GM19025 (cell line): ENCODE results near the gene ACTL6B.

ENCODE experiments used
- ATAC-seq: cut with Tn5 transposase; IDR thresholded peaks from one replicate; pipeline ENCODE4 v1.9.1; 2021; ENCODE audit warnings: mild to moderate bottlenecking, low read depth, moderate library complexity; ENCODE audit not compliant: unreplicated experiment

ACTL6B gene

DNA sequence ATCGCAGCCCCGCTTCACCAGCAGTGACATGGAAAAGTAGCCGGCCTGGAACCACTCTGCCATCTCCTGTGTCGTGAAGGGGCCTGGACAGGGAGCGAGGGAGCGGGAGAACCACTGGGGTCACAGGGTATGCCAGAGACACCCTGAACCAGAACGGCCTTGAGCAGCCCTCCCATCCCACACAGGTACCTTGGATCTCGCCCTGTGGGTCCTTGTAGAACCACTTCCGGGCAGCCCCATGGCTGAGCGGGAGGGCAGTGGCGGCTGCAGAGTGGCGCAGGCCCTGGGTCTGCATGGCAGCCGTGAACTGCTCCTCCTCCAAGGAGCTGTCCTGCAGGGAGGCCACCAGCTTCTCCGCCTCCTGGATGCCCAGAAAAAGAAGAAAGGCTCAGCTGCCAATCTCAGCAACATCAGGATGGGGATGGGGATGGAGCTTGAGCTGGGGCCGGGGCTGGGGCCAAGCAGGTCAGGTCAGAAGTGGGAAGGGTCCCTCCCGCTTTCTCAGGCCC, 28.3 kb upstream of the ACTL6B start:
- ATAC-seq = no peak

DNA sequence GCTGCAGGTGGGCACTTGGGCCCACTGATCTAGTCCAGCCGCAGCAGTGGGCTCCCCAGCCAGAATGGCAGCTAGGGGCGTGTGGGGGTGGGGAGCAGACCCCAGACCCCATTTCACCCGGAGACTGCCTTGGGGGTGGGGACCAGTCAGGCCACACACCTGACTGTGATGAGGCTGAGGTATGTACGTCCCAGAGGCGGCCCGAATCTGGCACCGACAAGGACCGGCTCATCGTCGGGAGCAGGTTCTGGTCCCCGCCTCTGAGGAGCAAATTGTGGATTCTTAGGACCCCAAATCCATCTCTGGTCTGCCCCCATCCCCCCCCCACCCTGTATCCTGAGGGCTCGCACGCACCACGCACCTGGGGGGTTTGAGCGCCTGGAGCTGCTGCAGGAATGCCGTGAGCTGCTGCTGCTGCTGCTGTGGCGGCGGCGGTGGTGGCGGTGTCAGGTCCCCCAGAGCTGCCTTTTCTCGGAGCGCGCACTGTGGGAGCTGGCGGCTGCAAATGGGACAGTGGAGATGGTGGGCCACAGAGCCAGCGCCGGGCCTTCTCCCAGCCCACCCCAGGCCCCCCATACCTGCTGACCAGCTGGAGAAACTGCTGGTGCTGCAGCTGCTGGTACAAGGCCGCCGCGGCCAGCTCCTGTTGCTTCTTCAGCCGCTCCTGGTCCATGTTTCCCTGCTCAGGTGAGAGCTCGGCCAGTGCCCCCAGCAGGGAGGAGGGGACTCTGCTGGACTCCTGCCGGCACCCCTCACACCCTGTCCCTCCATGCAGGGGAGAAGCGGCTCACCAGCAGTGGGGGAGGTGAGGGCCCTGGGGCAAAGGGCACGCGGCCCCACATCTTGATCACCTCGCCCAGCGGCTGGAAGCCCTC, 27.6 kb upstream of the ACTL6B start:
- no peak for ATAC-seq

DNA sequence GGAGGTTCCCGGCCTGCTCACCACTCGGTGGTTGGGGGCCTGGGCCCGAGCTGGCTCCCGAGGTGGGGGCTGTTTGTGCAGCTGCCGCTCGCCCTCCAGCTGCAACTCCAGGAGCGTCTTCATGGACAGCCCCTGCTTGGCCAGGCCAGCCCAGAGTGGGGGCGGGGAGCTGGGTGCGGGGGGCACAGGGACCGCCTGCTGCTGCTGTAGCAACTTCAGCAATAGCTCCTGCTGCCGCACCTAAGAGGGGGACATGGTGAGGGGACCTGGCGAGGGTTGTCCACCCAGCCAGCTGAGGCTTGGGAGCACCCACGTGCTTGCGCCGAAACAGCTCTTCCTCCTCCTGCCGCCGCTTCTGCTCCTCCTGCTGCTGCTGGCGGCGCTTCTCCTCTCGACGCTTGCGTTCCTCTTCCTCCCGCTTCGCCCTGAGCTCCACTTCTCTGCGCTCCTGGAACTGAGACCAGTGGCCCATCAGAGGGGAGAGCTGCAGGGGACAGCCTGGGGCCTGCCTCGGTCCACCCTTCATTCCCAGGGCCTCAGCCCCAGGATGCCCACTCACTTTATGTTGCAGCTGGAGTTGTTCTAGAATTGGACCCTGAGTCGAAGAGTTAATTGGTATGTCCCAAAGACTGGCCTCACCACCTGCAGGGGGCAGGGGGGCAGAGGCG, 26.9 kb upstream of the ACTL6B start:
- no peak for ATAC-seq

DNA sequence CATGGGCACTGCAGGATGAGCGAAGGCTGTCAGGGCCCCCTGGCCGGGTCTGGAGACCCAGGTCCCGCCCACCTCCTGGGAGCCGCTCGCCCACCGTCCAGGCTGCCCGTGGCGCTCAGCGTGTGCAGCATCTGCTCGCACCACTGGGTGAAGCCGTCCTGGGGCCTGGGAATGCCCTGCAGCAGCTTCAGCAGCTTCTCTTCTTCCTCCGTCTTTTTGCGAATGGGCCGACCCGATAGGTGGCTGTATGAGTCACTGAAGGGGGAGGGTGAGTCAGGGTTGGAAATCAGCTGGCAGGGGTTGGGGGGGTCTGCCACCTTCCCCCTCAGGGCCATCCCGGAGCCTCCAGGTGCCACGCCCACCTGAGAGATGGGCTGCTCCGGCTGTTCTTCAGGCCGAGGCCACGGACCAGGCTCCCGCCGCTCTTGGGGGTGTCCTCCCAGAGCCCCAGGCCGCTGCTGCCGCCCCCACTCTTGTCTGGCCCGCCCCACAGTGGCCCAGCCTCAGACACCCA, 26.0 kb upstream of the ACTL6B start:
- ATAC-seq = no peak

DNA sequence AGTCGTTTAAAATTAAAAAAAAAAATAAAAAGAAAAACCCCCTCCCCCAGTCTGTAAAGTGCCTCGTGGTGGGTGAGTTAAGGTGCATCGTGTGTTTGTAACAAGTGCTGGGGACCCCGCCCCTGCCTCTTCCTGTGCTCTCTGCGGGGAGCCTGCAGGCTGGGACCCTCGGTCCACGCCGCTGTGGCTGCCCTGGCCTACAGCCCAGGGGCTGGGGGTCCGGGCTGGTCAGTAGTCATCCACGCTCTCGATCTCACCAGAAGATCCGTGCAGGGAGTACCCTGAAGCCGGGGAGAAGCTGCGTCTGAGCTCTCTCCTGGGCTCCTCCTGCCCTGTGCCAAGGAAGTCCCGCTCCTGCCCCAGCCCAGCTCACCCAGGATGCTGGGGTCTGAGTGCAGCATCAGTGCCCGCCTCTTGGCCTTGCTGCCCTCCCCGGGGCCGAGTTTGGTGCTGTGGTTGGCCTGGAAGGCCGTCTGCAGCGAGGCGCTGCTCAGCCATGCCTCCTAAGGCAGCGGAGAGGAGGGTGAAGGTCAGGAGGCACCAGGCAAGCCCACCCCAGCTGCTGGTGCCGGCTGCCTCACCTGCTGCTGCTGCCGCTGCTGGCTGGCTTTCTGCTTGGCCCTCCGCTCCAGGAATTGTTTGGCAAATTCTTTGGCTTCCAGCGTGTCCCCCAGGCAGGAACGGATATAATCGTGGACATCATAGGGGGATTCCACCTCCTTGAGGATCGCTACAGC, 25.4 kb upstream of the ACTL6B start:
- no peak for ATAC-seq

DNA sequence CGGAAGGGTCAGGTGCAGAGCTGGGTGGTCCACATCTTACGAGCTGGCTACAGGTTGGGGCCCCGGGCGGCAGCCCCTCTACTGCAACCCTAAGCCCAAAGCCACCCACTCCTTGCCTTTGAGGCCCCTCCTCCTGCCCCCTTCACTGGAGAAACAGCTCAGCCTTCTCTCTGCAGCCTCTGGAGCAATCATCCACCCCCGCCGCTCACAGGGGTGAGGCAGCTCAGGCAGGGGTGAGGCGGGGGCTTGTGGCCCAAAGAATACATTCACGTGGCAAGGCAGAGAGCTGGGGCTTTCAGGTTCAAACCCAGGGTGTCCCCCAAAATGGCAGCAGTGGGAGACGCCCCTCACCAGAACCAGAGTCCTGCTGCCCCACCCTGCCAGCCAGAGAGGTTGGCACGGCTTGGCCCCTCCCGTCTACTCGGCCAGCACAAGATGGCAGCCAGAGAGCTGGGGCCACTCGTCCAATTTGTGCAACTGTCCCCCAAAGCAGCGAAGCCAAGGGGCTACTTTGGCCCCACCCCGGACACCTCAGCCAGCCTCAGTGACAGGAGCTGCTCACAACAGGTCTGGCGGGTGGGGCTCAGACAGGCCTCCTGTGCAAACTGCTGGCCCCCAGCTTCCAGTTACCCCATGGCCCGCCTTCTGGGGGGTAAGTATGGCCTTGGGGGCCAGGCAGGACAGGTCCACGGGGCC, 24.5 kb upstream of the ACTL6B start:
- no peak for ATAC-seq

DNA sequence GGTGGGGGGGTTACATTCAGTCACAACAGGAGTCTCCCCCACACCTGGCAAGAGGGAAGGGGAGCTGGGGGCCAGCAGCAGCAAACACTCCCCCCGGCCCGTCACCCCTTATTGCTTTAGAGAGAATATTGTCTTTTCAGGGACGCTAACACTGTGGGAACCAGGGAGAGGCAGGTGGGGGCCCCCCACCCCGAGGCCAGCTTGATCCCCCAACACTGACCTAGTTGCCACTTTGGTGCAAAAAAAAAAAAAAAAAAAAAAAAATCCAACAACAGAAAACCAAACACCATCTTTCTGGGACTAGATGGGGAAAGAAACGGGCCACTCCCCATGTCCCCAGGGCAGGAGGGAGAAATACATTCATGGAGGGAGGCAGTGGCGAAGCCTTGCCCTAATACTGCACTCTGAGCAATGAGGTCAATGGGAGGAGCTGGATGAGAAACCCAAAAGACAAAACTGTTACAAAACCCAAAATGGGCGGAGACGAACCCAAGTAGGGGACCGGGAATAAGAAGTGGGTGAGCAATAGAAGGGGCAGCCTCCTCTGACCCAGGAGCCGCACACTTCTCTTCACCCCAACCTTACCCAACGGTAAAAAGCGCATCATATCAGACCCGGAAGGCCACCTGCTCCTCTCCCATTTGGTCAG, 23.8 kb upstream of the ACTL6B start:
- no peak for ATAC-seq

DNA sequence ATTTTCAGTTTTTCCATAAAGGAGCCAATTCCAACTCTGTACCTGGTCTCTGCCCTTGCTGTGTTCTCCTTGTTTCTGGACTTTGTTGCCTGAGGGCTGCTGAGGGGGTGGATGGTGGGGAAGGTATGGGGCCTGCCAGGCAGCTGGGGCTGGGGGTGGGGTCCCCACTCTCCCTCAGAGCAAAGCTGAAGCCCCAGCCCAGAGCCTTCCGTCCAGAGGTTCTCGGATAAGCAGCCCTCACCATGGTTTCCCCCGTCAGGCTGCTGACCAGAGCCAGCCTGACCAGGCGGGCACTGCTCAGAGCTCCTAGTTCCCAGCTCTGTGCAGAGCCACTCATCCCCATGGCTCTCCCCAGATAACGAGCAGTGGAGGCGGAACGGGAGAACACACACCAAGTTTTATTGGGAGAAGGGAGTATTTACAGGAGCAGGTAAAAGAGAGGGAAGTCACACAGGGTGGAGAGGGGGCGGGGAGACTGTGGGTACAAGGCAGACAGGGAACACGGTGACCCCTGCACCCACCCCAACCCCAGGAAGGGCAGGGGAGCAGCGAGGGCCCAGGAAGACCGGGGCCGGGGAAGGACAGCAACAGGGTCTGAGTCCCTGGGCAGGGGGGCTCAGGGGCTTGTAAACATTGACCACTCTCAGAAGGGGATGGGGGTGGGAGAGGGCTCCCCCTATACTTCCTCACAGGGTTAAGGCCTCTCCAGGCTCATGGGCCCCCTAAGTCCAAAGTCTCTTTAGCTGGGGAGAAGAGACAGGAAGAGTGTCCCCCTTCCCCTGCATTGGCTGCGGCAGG, 23.1 kb upstream of the ACTL6B start:
- ATAC-seq = no peak

DNA sequence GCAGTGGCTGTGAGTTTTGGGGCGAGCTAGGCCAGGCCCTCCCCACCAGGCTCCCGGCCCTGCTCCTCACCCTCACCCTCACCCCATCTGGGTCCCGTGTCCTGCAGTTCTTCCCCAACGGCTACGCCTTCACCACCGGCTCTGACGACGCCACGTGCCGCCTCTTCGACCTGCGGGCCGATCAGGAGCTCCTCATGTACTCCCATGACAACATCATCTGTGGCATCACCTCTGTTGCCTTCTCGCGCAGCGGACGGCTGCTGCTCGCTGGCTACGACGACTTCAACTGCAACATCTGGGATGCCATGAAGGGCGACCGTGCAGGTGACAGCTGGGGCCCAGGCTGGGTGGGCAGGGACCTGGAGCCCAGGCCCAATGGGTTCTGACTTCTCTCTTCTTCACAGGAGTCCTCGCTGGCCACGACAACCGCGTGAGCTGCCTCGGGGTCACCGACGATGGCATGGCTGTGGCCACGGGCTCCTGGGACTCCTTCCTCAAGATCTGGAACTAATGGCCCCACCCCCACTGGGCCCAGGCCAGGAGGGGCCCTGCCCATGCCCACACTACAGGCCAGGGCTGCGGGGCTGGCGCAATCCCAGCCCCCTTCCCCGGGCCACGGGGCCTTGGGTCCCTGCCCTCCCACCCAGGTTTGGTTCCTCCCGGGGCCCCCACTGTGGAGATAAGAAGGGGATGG, 22.2 kb upstream of the ACTL6B start:
- no peak for ATAC-seq

DNA sequence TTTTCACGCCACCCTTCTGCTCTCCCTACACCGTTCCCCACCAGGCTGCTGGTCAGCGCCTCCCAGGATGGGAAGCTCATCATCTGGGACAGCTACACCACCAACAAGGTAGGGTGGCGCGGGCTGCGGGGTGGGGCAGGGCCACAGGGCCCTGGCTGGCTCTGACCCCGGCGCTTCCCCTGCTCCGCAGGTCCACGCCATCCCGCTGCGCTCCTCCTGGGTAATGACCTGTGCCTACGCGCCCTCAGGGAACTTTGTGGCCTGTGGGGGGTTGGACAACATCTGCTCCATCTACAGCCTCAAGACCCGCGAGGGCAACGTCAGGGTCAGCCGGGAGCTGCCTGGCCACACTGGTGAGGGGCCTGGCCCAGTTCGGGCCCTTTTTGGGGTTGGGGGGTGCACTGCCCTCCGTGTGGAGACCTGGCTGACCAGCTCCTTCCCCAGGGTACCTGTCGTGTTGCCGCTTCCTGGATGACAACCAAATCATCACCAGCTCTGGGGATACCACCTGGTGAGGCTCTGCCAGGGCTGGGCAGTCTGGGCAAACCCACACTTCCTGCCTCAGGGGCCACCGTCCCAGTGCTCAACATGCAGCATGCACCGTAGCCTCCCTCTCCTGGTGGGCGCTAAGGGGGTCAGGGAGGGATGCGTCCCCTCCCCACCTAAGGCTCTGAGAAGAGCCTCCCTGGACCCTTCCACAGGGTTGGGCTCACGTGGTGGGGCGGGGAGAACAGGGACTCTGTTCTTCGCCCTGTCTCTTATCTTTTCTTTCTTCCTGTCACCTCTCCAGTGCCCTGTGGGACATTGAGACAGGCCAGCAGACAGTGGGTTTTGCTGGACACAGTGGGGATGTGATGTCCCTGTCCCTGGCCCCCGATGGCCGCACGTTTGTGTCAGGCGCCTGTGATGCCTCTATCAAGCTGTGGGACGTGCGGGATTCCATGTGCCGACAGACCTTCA, 21.3 kb upstream of the ACTL6B start:
- no peak for ATAC-seq

DNA sequence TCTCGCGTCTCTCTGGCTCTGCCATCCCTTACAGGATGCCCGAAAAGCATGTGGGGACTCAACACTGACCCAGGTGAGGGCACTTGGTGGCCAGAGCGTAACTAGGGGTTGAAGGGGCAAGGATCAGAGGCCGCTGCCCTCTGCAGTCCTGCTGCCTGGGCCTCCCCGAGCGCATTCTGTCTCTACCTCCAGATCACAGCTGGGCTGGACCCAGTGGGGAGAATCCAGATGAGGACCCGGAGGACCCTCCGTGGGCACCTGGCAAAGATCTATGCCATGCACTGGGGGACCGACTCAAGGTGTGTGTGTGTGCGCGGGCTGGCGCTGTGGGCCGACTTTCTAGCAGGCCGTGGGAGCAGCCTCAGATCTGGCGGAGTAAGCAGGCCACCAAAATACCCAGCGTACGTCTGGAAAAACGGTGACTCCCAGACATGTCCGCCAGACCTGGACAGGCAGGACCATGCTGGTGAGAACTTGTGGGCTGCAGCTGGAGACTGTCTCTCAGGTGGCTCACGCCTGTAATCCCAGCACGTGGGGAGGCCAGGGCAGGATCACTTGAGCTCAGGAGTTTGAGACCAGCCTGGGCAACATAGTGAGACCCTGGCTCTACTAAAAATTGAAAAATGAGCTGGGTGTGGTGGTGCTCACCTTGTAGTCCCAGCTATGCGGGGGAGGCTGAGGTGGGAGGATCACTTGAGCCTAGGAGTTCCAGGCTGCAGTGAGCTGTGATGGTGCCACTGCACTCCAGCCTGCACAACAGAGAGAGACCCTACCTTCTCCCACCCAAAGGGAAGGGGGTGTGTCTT, 20.5 kb upstream of the ACTL6B start:
- ATAC-seq = no peak

DNA sequence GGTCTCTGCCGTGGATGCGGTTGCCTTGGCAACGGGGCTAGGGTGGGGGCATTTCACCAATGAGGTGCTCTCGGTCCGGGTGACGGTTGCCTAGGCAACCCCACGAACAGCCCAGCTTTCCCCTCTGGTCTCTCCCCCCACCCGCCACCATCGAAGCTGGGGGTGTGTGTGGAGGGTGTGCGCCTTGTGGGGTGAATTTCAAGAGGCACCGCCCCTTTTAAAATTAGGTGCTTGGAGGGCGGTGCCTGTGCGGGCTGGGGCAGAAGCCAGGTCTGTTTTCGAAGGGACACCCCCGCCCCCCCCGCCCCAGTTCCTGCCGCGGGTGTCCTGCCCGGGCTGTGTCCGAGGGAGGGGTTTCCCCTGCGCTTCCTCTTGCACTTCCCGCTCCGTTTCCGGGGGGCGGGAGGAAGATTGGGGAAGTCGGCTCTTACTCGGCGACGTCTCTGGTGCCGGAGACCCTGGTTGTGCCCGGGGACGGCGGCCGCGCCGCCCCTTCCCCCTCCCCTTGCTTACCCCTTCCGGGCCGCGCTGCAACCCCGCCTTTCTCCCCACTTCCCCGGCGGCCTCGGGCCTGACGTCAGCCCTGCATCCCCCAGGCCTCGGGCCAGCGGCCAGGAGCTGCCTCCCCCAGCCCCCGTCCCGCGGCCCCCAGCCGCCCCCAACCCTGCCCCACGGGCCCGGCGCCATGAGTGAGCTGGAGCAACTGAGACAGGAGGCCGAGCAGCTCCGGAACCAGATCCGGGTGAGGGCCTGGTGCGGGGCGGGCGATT, 19.5 kb upstream of the ACTL6B start:
- ATAC-seq = peak; percentile 38

DNA sequence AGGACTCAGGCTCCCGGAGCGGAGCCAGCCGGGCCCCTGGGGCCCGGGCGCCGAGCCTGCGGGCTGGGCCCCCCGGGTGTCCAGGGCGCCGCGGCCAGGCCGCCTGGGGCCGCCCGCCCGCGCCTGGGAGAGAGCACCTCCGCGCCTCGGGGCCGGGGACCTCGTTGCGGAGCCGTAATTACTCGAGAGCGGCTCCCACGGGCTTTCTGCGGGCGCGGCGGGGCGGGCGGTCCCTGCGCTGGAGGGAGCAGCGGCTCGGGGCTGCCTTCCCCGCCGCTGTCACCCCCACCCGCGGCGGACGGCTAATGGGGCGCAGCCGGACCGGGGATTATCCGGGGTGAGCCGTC, 18.8 kb upstream of the ACTL6B start:
- no peak for ATAC-seq

DNA sequence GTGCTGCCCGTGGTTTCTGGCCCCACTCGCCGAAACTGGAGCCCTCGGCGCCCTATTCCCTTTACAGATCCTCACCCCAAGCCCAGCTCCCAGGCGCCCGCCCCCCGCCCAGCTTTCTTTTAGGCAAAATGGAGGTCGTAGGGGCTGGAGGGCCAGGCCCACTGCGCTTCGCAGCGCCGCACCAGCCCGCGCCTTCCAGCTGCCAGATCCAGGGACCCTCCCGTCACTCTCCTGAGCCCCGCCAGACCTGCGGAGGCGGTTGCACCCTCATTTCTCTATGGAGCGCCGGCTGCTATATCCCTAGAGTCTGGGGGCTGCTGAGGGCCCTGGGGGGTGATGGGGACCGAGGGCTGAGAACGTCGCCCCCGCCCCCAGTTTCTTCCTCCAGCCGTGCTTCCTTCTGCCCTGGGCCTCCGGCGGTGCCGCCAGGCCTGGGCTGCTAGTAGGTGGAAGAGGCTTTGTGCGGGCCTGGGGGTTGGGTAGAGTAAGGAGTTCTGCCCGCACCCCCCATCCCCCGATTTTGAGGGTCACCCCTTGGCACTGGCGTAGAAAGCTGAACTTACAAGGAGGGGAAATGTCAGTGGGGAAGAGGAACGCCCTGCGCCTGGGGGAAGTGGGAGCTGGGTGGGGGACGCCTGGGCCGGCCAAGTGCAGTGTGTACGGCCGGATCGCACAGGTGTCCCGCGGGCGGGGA, 18.3 kb upstream of the ACTL6B start:
- ATAC-seq = no peak

DNA sequence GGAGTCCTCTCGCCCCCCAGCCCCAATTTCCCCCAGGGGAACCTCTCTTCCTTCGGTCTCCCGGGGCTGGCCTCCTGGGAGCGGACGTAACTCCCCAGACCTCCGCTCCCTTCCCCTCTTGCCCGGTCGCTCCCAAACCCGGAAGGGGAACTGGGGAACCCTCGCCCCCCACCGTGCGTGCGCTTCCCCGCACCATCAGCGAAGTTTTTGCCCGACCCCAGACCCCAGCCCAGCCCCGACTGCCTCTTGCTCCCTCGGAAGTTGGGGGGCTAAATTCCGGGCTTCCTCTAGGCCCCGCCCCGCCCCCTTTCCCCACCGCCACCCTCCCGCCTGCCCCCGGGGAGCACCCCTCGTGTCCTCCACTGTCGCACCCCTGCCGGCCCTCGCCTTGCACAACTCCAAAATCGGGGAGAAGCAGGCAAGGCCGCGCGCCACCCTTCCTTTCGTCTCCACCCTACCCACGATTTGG, 17.7 kb upstream of the ACTL6B start:
- no peak for ATAC-seq
